ENCODE data around the gene RASGRP3.

Gene RASGRP3

GRCh38 chr2:33586766-33587165 lies 110.3 kb downstream of the RASGRP3 start:
- Histone ChIP-seq H3K79me2 (ENCODE audit: insufficient read depth, low read length) (no peaks in the 10 kb centered on the region), H3F3A (ENCODE audit: insufficient read depth, low read length) (peaks cover 13% of the 10 kb centered on the region; the same call in 1 of the 2 replicates), H3K9ac (ENCODE audit: low read length) (no peak overlapping the region), H3K4me1 (ENCODE audit: insufficient read depth, low read length, severe bottlenecking) (peaks cover 12% of the 10 kb centered on the region), H3K4me2 (ENCODE audit: low read length) (no peak overlapping the region), H3K27ac (ENCODE audit: low read depth, low read length, poor library complexity, severe bottlenecking) (no peak overlapping the region), H3K9me3 (ENCODE audit: low read length) (no peaks in the 10 kb centered on the region), H2AFZ (ENCODE audit: low read length) (no peak overlapping the region), H3K4me3 (ENCODE audit: low read depth, low read length, poor library complexity, severe bottlenecking) (no peak overlapping the region), H3K9me2 (ENCODE audit: low read depth, low read length) (no peaks in the 10 kb centered on the region), H3K27me3 (ENCODE audit: insufficient read depth, low read length) (no peaks in the 10 kb centered on the region), H3K36me3 (ENCODE audit: insufficient read depth, low read length) (peaks cover 93% of the 10 kb centered on the region), H4K20me1 (ENCODE audit: insufficient read depth, low read length) (no peaks in the 10 kb centered on the region)
- TF ChIP-seq CTCF (IDR thresholded peaks at IDR 0.05; ENCODE audit: low read length) (no peak), EZH2 (IDR thresholded peaks at IDR 0.05; ENCODE audit: borderline replicate concordance, low read length) (no peak)

- peaks cover 10% of the 10 kb centered on the region; the same call in 1 of the 2 replicates for H3F3A ChIP-seq (ENCODE audit: insufficient read depth, low read length)
- no peak overlapping the region for H3K9ac ChIP-seq (ENCODE audit: low read length)
- no peak overlapping the region for H3K4me2 ChIP-seq (ENCODE audit: low read length)
- TF ChIP-seq EZH2 (IDR thresholded peaks at IDR 0.05; ENCODE audit: borderline replicate concordance, low read length) = no peak
- TF ChIP-seq CTCF (IDR thresholded peaks at IDR 0.05; ENCODE audit: low read length) = no peak
- no peaks in the 10 kb centered on the region for H3K4me1 ChIP-seq (ENCODE audit: insufficient read depth, low read length, severe bottlenecking)
- no peaks in the 10 kb centered on the region for H3K9me3 ChIP-seq (ENCODE audit: low read length)
- H3K79me2 ChIP-seq (ENCODE audit: insufficient read depth, low read length) = no peaks in the 10 kb centered on the region
- 0 out of 2 replicates have a peak, but pooled peaks cover 2% of the 10 kb centered on the region for H4K20me1 ChIP-seq (ENCODE audit: insufficient read depth, low read length)
- peaks cover 96% of the 10 kb centered on the region for H3K36me3 ChIP-seq (ENCODE audit: insufficient read depth, low read length)
- no peak overlapping the region for H3K27ac ChIP-seq (ENCODE audit: low read depth, low read length, poor library complexity, severe bottlenecking)
- H2AFZ ChIP-seq (ENCODE audit: low read length) = no peak overlapping the region
- H3K9me2 ChIP-seq (ENCODE audit: low read depth, low read length) = no peaks in the 10 kb centered on the region
- no peaks in the 10 kb centered on the region for H3K27me3 ChIP-seq (ENCODE audit: insufficient read depth, low read length)
- no peak overlapping the region for H3K4me3 ChIP-seq (ENCODE audit: low read depth, low read length, poor library complexity, severe bottlenecking)
Measured at GRCh38 chr2:33588232-33588631, 111.8 kb downstream of the RASGRP3 start.

GRCh38 chr2:33589444-33589843 lies 113.0 kb downstream of the RASGRP3 start:
- Histone ChIP-seq H3K9me2 (ENCODE audit: low read depth, low read length) (no peaks in the 10 kb centered on the region), H3K4me3 (ENCODE audit: low read depth, low read length, poor library complexity, severe bottlenecking) (no peak overlapping the region), H3K9ac (ENCODE audit: low read length) (no peak overlapping the region), H3K4me2 (ENCODE audit: low read length) (no peak overlapping the region), H3K27me3 (ENCODE audit: insufficient read depth, low read length) (no peaks in the 10 kb centered on the region), H3F3A (ENCODE audit: insufficient read depth, low read length) (0 out of 2 replicates have a peak, but pooled peaks cover under 1% of the 10 kb centered on the region), H4K20me1 (ENCODE audit: insufficient read depth, low read length) (0 out of 2 replicates have a peak, but pooled peaks cover 2% of the 10 kb centered on the region), H2AFZ (ENCODE audit: low read length) (no peak overlapping the region), H3K4me1 (ENCODE audit: insufficient read depth, low read length, severe bottlenecking) (no peaks in the 10 kb centered on the region), H3K79me2 (ENCODE audit: insufficient read depth, low read length) (no peaks in the 10 kb centered on the region), H3K27ac (ENCODE audit: low read depth, low read length, poor library complexity, severe bottlenecking) (no peak overlapping the region), H3K9me3 (ENCODE audit: low read length) (no peaks in the 10 kb centered on the region), H3K36me3 (ENCODE audit: insufficient read depth, low read length) (peaks cover 94% of the 10 kb centered on the region)
- no peak for TF ChIP-seq CTCF (IDR thresholded peaks at IDR 0.05; ENCODE audit: low read length)
- no peak for TF ChIP-seq EZH2 (IDR thresholded peaks at IDR 0.05; ENCODE audit: borderline replicate concordance, low read length)
